NOMO-1 treated with DMSO at 0.1 percent for 48 hours (cell line): Measurements from ENCODE around the gene FZD8.
"Not testable (repeated sequence)": the region's sequence is repeated elsewhere in the genome, so short reads cannot be mapped to it uniquely, and the experiment has no call there.

Experiments
- DNase-seq: peaks from one replicate; lab custom pipeline; 2025; ENCODE audit not compliant: unreplicated experiment; lab: John Stamatoyannopoulos, UW

FZD8 gene

GRCh38 chr10:35642035-35642792 lies at the start of gene FZD8:
FZD8 (minus strand) TSS chr10:35642296; CDS start chr10:35641429, 867 bp downstream.
- peak; percentile 45 for DNase-seq

DNA sequence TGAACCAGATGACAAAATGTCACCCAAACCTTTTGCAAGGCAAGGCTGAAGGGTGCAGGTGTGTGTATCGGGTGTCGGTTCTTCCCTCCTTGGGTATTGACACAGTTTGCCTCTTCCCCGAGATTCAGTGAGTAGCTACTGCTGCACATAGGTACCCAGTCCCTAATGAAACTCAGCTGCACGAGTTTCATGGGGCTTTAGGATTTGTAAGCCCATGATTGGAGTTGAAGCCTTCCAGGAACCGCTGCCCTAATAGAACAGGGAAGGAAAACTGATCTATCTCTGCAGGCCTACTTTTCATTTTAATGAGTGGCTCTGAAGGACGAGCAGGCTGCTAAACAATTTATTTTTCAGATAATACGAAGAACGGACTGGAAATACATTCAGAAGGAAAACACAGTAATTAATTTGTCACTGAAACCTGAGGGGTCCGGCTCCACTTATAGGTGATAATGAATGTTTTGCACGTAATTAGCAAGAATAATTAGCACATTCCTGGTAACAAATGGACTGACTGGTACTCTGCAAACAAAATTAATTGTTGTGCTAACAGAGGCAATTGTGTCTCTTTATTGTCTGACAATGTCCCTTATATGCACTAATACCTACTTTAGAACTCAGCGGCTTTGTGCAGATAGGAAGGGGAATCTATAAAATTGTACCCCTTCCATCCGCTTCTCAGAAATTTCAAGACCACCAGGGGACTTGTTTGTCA lies 49.6 kb upstream of the FZD8 start:
- DNase-seq, result no peak

- DNase-seq, result no peak
Measured at GRCh38 chr10:35690534-35690933, 48.4 kb upstream of the FZD8 start.

DNA sequence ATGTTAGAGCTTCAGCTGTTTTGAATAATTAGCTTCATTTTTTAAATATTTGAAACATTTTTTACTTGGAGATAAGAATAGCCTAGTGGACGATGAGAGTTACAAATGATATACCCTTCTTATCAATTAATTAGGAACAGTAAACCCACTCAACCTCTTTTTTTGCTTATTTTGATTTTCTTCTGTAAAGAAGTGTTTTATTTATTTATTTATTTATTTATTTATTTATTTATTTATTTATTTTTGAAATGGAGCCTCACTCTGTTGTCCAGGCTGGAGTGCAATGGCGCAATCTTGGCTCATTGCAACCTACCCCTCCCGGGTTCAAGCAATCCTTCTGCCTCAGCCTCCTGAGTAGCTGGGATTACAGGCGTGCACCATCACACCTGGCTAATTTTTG lies 43.8 kb upstream of the FZD8 start:
- not testable (repeated sequence) for DNase-seq

GRCh38 chr10:35685402-35685801 lies 43.3 kb upstream of the FZD8 start:
- no peak for DNase-seq

DNA sequence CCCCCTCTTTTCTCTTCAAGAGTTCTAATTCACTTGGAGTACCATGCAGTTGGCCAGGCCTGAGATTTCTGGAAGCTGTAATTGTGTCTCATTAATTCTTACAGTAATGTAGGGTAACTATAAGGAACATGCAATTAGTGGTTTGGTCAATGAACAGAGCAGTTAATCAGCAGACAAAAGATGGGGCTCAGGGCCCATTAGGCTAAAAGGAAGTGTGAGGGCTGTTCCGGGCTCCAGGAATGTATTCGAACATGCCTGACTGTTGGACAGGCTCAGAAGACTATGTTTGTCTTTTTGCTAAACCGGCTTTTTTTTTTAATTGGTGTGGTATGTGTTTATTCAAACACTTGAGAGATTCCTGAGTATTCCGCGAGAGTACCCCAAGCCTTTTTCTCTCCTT lies 42.5 kb upstream of the FZD8 start:
- DNase-seq, result no peak

DNA sequence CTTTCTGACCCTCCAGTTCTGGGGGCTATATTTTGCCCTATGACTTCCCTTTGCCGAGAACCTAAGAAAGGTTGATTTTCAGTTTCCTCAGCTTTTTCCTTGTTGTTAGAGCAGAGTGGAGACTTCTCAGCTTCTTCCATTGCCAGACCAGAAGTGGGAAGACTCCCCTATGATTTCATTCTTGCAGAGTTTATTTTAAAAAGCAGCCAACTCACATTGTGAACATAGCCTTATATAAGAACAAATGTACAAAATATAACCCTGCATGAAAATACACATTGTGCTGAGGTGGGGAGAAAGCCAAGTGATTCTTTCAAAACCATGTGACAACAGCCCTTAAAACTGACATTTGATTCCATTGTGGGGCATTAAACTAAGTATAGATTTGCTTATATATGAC lies 33.8 kb upstream of the FZD8 start:
- no peak for DNase-seq

- DNase-seq, result no peak
Measured at GRCh38 chr10:35674843-35675242, 32.7 kb upstream of the FZD8 start.

DNA sequence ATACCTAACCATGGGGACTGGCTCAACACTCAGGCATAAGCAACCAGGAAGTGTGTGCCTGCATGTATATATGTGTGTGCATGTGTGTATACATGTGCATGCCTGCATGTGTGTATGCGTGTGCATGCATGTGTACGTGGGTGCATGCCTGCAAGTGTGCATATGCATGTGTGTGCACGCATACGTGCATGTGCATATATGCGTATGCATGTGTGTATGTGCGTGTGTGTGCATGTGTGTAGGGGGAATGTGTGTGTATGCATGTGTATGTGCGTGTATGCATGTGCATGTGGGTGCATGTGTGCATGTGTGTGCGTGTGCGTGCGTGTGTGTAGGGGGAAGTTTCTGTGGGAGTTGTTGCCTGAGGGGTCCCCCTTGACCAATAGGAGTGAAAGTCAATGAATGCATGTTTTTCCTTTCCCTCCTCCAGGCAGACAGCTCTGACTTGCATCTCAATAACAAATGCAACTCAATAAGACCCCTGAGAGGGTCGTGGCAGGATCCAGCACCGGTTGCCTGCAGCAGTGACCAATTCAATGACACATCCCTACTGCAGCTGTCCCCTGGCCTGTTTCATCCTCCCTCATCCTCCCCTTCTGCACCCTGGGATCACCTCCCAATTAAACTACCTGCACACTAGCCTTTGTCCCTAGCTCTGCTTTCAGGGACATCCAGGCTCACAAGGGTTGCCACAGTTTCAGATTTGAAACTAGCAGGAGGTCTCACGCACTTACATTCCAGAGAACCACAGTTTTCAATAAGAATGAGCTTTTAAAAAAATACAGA lies 27.0 kb upstream of the FZD8 start:
- DNase-seq, result no peak

- no peak for DNase-seq
Measured at GRCh38 chr10:35667971-35668370, 25.9 kb upstream of the FZD8 start.

DNA sequence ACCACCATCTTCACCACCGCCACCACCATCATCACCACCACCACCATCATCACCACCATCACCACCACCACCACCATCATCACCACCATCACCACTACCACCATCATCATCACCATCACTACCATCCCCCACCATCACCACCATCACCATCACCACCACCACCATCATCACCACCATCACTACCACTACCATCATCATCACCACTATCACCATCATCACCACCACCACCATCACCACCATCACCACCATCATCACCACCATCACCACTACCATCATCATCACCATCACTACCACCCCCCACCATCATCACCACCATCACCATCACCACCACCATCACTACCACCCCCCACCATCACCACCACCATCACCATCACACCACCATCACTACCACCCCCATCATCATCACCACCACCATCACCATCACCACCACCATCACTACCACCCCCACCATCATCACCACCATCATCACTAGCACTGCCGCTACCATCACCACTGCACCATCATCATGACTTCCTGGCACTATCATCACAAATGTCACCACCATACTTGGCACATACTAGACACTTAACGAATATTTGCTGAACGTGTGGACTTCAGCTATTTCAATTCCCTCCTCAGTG lies 25.3 kb upstream of the FZD8 start:
- DNase-seq, result no peak

GRCh38 chr10:35661236-35661635 lies 19.1 kb upstream of the FZD8 start:
- no peak for DNase-seq

GRCh38 chr10:35659456-35659855 lies 17.4 kb upstream of the FZD8 start:
- DNase-seq, result no peak

GRCh38 chr10:35657621-35658020 lies 15.5 kb upstream of the FZD8 start:
- no peak for DNase-seq

DNA sequence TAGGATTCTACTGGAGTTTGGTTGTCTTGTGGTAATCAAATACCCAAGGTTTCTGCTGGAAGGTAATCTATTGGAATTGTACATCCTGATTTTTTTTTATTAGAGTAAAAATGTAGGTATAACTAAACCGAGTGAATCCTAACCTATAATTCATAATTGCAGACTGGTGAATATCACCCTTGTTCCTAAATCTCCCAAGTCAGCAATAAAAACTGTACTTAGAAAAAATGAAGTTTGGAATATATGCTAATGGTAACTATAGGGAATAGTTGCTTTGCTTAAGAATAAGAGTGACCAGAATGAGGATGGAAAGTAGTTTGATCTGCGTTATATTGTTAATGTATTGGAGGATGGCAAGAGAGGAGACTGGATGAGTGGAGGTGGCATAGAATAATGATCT lies 10.7 kb upstream of the FZD8 start:
- no peak for DNase-seq

DNA sequence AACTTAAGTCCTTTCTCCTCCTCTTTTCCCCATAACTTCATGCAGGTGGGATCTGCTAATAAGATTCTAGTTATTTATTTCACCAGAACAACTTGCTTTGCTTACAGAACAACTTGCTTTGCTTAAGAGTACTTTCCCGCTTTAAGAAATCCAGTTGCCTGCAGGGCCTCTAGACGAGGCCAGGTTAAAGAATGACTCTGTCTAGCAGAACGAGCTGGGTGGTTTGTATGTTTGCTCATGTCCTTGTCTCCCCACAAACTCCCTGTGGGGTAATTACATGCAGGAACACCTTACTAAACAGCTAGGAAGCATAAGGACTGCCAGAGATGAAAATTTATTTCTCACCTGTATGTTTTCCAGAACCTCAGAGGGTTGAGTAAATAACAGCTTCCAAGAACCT lies 8.8 kb upstream of the FZD8 start:
- DNase-seq, result no peak

GRCh38 chr10:35644050-35644950 lies 2.2 kb upstream of the FZD8 start:
- DNase-seq, result no peak

DNA sequence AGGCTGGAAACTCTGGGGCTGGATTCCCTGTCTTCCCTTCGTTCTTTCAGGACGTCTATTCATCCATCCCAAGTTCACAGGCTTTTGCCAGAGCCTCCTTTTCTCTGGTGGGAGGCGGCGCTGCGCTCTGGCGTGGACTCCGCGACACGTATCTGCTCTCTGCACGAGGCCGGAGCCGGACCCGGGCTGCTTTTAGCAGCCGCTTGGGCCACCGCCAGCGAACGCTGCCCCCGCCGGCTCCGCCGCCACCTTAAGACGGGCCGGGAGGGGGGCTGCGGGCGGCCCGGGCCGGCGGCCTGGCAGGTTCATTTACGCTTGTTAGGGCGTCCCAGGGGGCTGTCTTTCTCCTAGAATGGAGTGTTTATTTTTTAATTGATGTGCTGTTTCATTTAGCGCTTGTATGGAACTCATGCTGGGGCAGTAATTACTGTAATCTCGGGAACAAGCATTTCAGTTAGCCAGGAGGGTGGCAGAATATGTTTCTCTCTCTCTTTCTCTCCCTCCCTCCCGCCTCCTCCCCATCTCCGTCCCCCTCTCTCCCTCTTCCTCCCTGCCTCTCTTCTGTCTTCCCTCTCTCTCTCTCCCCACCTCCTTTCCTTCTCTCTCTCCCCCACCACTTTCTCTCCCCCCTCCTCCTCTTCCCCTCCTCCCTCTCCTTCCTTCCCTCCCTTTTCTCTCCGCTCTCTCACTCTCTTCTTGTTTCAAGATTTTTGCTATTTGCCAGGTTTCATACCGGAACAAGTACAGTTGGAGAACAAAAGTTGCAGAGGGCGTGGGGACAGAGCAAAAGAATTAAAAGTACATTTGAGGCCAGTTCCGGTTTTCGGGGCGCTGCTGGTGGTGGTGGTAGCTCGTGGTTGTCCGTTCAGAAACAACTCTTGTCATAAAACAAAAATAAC lies 1.3 kb upstream of the FZD8 start:
- DNase-seq, result peak; percentile 56

GRCh38 chr10:35642793-35643114 lies 658 bp upstream of the FZD8 start:
- no peak for DNase-seq

- no peak for DNase-seq
Measured at GRCh38 chr10:35641676-35642034, 441 bp downstream of the FZD8 start.
